A549 (cell line): Measurements from ENCODE around the gene UQCC2. TPM values are rescaled to one million over a fixed set of nuclear protein-coding genes. Genes with fewer than 3 reads are reported as not detected.

Experiments used
- ATAC-seq, 2 experiments: fragments of 200-7000 bp in 1 of 2; fragments of >200 bp in 1 of 2; cut with Nextera tagmentation in 1 of 2; cut with Tn5 transposase in 1 of 2; 3 replicates each; pipeline versions ENCODE4 v1.8.0 to v1.9.1; 2018 to 2020; ENCODE audit warnings: mild to moderate bottlenecking in 1 of 2, moderate library complexity in 1 of 2
- CTCF ChIA-PET: fragments of 300-600 bp; sonication (Branson Sonifier 250); formaldehyde crosslinking; extraction: SDS; loops from one replicate; lab custom pipeline; 2021; ENCODE audit warnings: antibody characterized with exemption, inconsistent platforms; lab: Yijun Ruan, JAX
- POLR2A ChIA-PET: fragments of 350-600 bp; formaldehyde crosslinking; extraction: SDS; loops from one replicate; lab custom pipeline; 2021; ENCODE audit warnings: antibody characterized with exemption, inconsistent platforms; lab: Yijun Ruan, JAX
- DNase-seq, 2 experiments: peaks; one replicate each; pipeline versions ENCODE4 v3.0.0 to v3.0.0-alpha.2; 2011 to 2016; ENCODE audit warnings: low read depth in 1 of 2, low spot score in 1 of 2
- FAIRE-seq: peaks from 2 replicates; lab custom pipeline; 2011; peaks lifted over from hg19 to GRCh38; lab: Jason Lieb, UNC
- H3K27ac ChIP-seq, 2 experiments: fragments of >200 bp; sonication (Bioruptor Twin); formaldehyde crosslinking; 3 replicates each; pipeline ENCODE4 v1.5.1; 2016 to 2017
- H3K4me1 ChIP-seq: fragments of >200 bp; sonication (Bioruptor Twin); formaldehyde crosslinking; 3 replicates; pipeline ENCODE4 v1.6.1; 2016
- H3K4me2 ChIP-seq: fragments of >200 bp; sonication (Bioruptor Twin); formaldehyde crosslinking; 3 replicates; pipeline ENCODE4 v1.6.1; 2016
- H3K4me3 ChIP-seq: fragments of >200 bp; sonication (Bioruptor Twin); formaldehyde crosslinking; 3 replicates; pipeline ENCODE4 v1.5.1; 2016
- H3K9me3 ChIP-seq: fragments of >200 bp; sonication (Bioruptor Twin); formaldehyde crosslinking; 3 replicates; pipeline ENCODE4 v1.6.1; 2016
- CBX2 ChIP-seq: fragments of 200-600 bp; sonication (generic); IDR thresholded peaks from 2 replicates; pipeline ENCODE4 v1.6.1; 2016; ENCODE audit warnings: low read depth, mild to moderate bottlenecking, borderline replicate concordance
- CEBPB ChIP-seq, 2 experiments: fragments of >200 bp in 1 of 2; sonication (Bioruptor Twin) in 1 of 2; formaldehyde crosslinking in 1 of 2; IDR thresholded peaks; 2 replicates each; pipeline ENCODE4 v1.6.1; 2012 to 2016
- E2F6 ChIP-seq: IDR thresholded peaks from 2 replicates; pipeline ENCODE4 v1.6.1; 2012; ENCODE audit warnings: low read depth, borderline replicate concordance
- EHF ChIP-seq: fragments of 250-450 bp; sonication (Bioruptor Pico); IDR thresholded peaks from 2 replicates; pipeline ENCODE4 v1.5.0; 2020; ENCODE audit warnings: mild to moderate bottlenecking
- EP300 ChIP-seq, 2 experiments: fragments of >200 bp; sonication (Bioruptor Twin); formaldehyde crosslinking; IDR thresholded peaks; 2 replicates in 1 of 2; 3 replicates in 1 of 2; pipeline ENCODE4 v1.6.1; 2016 to 2017
- FOXS1 ChIP-seq: fragments of 250-450 bp; sonication (Bioruptor Pico); IDR thresholded peaks from 2 replicates; pipeline ENCODE4 v1.5.0; 2020; ENCODE audit warnings: mild to moderate bottlenecking, moderate library complexity
- HEYL ChIP-seq: fragments of 250-450 bp; sonication (Bioruptor Pico); IDR thresholded peaks from 2 replicates; pipeline ENCODE4 v1.8.0; 2021; ENCODE audit warnings: mild to moderate bottlenecking, moderate library complexity
- HMGXB4 ChIP-seq: fragments of 250-450 bp; sonication (Bioruptor Pico); IDR thresholded peaks from 2 replicates; pipeline ENCODE4 v1.5.0; 2021; ENCODE audit warnings: mild to moderate bottlenecking, moderate library complexity, borderline replicate concordance
- HOXA7 ChIP-seq: fragments of 250-450 bp; sonication (Bioruptor Pico); IDR thresholded peaks from 2 replicates; pipeline ENCODE4 v1.5.0; 2020; ENCODE audit warnings: mild to moderate bottlenecking, moderate library complexity
- JUN ChIP-seq, 2 experiments: fragments of >200 bp; sonication (Bioruptor Twin); formaldehyde crosslinking; IDR thresholded peaks; 2 replicates in 1 of 2; 3 replicates in 1 of 2; pipeline ENCODE4 v1.6.1; 2016 to 2017
- JUNB ChIP-seq: fragments of >200 bp; sonication (Bioruptor Twin); formaldehyde crosslinking; IDR thresholded peaks from 2 replicates; pipeline ENCODE4 v1.6.1; 2016
- KDM5A ChIP-seq: fragments of 200-600 bp; sonication (generic); IDR thresholded peaks from 2 replicates; pipeline ENCODE4 v1.6.1; 2016; ENCODE audit warnings: antibody characterized with exemption, mild to moderate bottlenecking
- PHF8 ChIP-seq: fragments of 200-600 bp; sonication (generic); IDR thresholded peaks from 2 replicates; pipeline ENCODE4 v1.6.1; 2016; ENCODE audit warnings: low read depth, mild to moderate bottlenecking, antibody characterized with exemption, moderate library complexity, borderline replicate concordance
- POLR2A ChIP-seq: IDR thresholded peaks from 2 replicates; pipeline ENCODE4 v1.6.1; 2012; ENCODE audit warnings: mild to moderate bottlenecking, low read length
- POLR2AphosphoS2 ChIP-seq: conservative IDR thresholded peaks from 2 replicates; pipeline ENCODE4 v1.6.1; 2012; ENCODE audit warnings: low read length, improper control_type of control experiment, inconsistent platforms
- RARB ChIP-seq: fragments of 250-450 bp; sonication (Bioruptor Pico); IDR thresholded peaks from 2 replicates; pipeline ENCODE4 v1.8.0; 2021; ENCODE audit warnings: mild to moderate bottlenecking, moderate library complexity
- RCOR1 ChIP-seq: fragments of 150-350 bp; IDR thresholded peaks from 2 replicates; pipeline ENCODE4 v1.6.1; 2014; ENCODE audit warnings: antibody characterized with exemption, low read length, low read depth
- USF2 ChIP-seq: fragments of 450-650 bp; IDR thresholded peaks from 2 replicates; pipeline ENCODE4 v1.6.1; 2014; ENCODE audit warnings: antibody characterized with exemption
- WGBS: methylation state at CpG from one replicate; pipeline ENCODE4 v1.1.6; 2017; ENCODE audit errors: missing lambda C conversion rate; 5-methylcytosine and 5-hydroxymethylcytosine counted together
- polyA plus RNA-seq, 4 experiments: library from polyadenylated mRNA; depleted of rRNA in 3 of 4; stranded (reverse); fragments of >200 nt; fragmentation: RNase III in 1 of 4; extraction: RNeasy Plus Mini Kit Qiagen cat#74134 plus additional on column Dnase treatment in 1 of 4; gene quantifications; 2 replicates in 3 of 4; 3 replicates in 1 of 4; pipeline ENCODE4 v1.2.3, GENCODE V29; 2011 to 2017
- TF ChIP-seq, protein P1 (sequence below): fragments of >200 bp; sonication (Bioruptor Twin); formaldehyde crosslinking; IDR thresholded peaks from 3 replicates; pipeline ENCODE4 v1.6.1; 2016
- TF ChIP-seq, protein P2 (sequence below): IDR thresholded peaks from 2 replicates; pipeline ENCODE4 v1.6.1; 2012
- TF ChIP-seq, protein P3 (sequence below): fragments of >200 bp; sonication (Bioruptor Twin); formaldehyde crosslinking; IDR thresholded peaks from 3 replicates; pipeline ENCODE4 v1.5.1; 2016

UQCC2 gene
- polyA plus RNA-seq, 2 of the 4 experiments (the other 2 are of a cell fraction), result 65.5 to 82.0 TPM

DNA sequence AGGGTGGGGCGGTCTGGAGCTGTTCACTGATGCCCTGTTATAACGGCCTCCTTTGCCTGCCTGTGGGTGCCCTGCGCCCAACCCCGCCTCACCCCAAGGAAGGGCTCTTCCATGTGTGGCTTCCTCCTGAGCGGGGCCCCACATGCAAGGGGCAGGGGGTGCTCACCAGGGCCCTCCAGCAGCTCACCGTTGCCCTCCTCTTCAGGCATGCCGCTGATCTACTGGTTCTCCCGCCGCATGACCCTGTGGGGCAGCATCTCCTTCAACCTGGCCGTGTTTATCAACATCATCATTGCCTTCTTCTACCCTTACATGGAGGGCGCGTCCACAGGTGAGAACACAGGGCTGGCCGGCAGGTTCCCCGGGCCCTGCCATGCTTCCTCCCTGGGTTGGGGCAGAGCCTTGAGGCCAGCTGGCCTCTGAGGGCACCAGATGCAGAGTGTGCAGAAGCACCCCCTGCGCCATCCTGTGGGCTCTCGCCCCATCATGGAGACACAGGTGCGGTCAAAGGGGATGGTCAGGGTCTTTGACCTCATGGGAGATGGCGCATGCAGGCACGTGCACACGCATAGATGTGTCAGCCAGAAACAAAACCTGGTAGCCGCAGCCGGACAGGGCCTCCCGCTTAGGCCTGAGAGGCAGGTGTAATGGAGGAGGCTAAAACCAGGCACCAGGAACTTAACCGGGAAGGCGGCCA is 22.9 kb downstream of the UQCC2 start:
- H3K27ac ChIP-seq, result no peak overlapping the region
- WGBS, result 91% methylated on average over 17 of the region's 25 CpGs
- no peak overlapping the region for H3K4me2 ChIP-seq
- no peak for DNase-seq
- ChIA-PET CTCF (interaction anchor here (0.9 to 2.4 kb wide), 4 partner anchors 12 to 55 kb away, joined by 3 to 12 read pairs (median 7); no protein-coding TSS in a partner anchor), POLR2A (no interaction called here)
- H3K4me3 ChIP-seq, result no peak overlapping the region
- FAIRE-seq, result no peak
- H3K4me1 ChIP-seq, result no peaks in the 10 kb centered on the region; the same call in 2 of the 3 replicates
- H3K9me3 ChIP-seq, result no peaks in the 10 kb centered on the region
- TF ChIP-seq, protein P1, sequence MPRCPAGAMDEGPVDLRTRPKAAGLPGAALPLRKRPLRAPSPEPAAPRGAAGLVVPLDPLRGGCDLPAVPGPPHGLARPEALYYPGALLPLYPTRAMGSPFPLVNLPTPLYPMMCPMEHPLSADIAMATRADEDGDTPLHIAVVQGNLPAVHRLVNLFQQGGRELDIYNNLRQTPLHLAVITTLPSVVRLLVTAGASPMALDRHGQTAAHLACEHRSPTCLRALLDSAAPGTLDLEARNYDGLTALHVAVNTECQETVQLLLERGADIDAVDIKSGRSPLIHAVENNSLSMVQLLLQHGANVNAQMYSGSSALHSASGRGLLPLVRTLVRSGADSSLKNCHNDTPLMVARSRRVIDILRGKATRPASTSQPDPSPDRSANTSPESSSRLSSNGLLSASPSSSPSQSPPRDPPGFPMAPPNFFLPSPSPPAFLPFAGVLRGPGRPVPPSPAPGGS, result no peak
- TF ChIP-seq KDM5A, result no peak
- no peak for TF ChIP-seq HMGXB4 (CRISPR knock-in tag)
- TF ChIP-seq E2F6, result no peak
- no peak for TF ChIP-seq CBX2
- TF ChIP-seq POLR2A, result no peak
- no peak for TF ChIP-seq POLR2AphosphoS2
- no peak for TF ChIP-seq EP300 (IDR thresholded peaks at IDR 0.05)
- TF ChIP-seq HOXA7 (CRISPR knock-in tag), result no peak
- TF ChIP-seq, protein P2, sequence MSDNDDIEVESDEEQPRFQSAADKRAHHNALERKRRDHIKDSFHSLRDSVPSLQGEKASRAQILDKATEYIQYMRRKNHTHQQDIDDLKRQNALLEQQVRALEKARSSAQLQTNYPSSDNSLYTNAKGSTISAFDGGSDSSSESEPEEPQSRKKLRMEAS, result no peak
- no peak for TF ChIP-seq RARB (CRISPR knock-in tag)
- no peak for ATAC-seq

DNA sequence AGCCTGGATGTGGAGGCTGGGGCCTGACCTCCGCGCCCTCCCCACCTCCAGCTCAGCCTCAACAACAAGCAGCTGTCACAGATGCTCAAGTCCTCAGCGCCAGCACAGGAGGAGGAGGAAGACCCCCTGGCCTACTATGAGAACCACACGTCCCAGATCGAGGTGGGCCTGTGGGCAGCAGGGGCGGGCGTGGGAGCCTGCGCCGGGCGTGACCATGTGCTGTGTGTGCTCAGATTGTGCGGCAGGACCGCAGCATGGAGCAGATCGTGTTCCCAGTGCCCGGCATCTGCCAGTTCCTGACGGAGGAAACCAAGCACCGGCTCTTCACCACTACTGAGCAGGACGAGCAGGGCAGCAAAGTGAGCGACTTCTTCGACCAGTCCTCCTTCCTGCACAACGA is 23.5 kb downstream of the UQCC2 start:
- no peak overlapping the region for H3K4me3 ChIP-seq
- DNase-seq, result no peak
- 94% methylated on average over 8 of the region's 20 CpGs for WGBS
- ChIA-PET CTCF (interaction anchor here (1.8 to 2.1 kb wide), 2 partner anchors 13 to 15 kb away, joined by 4 to 10 read pairs; no protein-coding TSS in a partner anchor), POLR2A (no interaction called here)
- ATAC-seq, result no peak
- FAIRE-seq, result no peak
- H3K4me1 ChIP-seq, result no peaks in the 10 kb centered on the region
- H3K27ac ChIP-seq, result no peak overlapping the region
- no peak overlapping the region for H3K4me2 ChIP-seq
- no peaks in the 10 kb centered on the region for H3K9me3 ChIP-seq
- TF ChIP-seq, protein P3, sequence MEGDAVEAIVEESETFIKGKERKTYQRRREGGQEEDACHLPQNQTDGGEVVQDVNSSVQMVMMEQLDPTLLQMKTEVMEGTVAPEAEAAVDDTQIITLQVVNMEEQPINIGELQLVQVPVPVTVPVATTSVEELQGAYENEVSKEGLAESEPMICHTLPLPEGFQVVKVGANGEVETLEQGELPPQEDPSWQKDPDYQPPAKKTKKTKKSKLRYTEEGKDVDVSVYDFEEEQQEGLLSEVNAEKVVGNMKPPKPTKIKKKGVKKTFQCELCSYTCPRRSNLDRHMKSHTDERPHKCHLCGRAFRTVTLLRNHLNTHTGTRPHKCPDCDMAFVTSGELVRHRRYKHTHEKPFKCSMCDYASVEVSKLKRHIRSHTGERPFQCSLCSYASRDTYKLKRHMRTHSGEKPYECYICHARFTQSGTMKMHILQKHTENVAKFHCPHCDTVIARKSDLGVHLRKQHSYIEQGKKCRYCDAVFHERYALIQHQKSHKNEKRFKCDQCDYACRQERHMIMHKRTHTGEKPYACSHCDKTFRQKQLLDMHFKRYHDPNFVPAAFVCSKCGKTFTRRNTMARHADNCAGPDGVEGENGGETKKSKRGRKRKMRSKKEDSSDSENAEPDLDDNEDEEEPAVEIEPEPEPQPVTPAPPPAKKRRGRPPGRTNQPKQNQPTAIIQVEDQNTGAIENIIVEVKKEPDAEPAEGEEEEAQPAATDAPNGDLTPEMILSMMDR, result no peak
- TF ChIP-seq FOXS1 (CRISPR knock-in tag), result no peak
- TF ChIP-seq EHF (CRISPR knock-in tag), result no peak
- TF ChIP-seq RCOR1, result no peak
- no peak for TF ChIP-seq PHF8
- TF ChIP-seq, protein P2, result no peak
- no peak for TF ChIP-seq EP300 (IDR thresholded peaks at IDR 0.05)
- TF ChIP-seq CEBPB (IDR thresholded peaks at IDR 0.05), result no peak
- no peak for TF ChIP-seq HEYL
- TF ChIP-seq USF2, result no peak
- no peak for TF ChIP-seq JUN (IDR thresholded peaks at IDR 0.05)
- no peak for TF ChIP-seq JUNB
- no peak for TF ChIP-seq HMGXB4 (CRISPR knock-in tag)
